GM18867 (cell line): ENCODE results near the gene TK2.
"Not testable (repeated sequence)": the region's sequence is repeated elsewhere in the genome, so short reads cannot be mapped to it uniquely, and the experiment has no call there.

Source experiments
- ATAC-seq: cut with Tn5 transposase; IDR thresholded peaks from one replicate; pipeline ENCODE4 v1.9.1; 2021; ENCODE audit warnings: mild to moderate bottlenecking, moderate library complexity; ENCODE audit not compliant: unreplicated experiment

TK2 gene

GRCh38 chr16:66574081-66574480 is 24.2 kb upstream of the TK2 start:
- no peak for ATAC-seq

- ATAC-seq = no peak
Observed at GRCh38 chr16:66572356-66572755, 22.4 kb upstream of the TK2 start.

DNA sequence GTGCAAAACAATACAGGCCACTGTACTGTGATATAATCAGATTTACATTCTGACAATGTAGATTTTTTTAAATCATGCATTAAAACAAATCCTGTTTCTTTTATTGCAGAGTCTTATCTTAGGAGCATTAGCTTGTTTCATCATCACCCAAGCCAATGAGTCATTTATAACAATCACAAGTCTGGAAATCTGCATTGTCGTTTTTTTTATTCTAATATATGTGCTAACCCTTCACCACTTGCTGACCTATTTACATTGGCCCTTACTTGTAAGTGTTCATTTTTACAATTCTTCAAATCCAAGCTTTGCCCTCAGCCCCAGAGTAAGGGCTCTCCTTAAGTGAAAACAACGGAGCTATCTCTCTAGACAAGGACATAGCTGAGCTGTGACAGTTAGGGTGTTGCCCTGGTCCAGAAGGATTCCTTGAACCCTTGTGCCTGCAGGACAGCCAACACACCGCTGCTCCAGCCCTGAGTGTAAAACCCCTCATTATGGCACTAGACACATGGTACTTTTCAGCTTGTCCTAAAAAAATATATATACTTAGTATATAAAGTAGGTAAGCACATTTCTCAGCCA is 20.0 kb upstream of the TK2 start:
- ATAC-seq = no peak

DNA sequence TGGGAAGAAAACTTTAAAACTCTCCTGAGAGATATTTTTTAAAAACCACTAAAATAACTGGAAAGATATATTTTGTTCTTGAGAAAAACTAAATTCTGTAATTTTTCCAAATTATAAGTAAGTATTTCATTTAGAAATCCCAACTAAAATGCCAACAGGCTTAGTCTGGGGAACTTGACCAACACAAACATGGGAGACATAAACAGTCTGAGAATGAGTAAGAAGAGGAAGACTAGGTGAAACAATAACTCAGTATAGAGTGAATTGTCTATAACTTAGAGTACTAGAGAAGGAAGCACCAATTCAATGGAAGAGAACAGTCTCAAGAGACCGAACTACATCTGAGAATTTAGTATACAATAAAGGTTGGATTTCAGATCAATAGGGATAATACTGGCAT is 19.2 kb upstream of the TK2 start:
- ATAC-seq = no peak

DNA sequence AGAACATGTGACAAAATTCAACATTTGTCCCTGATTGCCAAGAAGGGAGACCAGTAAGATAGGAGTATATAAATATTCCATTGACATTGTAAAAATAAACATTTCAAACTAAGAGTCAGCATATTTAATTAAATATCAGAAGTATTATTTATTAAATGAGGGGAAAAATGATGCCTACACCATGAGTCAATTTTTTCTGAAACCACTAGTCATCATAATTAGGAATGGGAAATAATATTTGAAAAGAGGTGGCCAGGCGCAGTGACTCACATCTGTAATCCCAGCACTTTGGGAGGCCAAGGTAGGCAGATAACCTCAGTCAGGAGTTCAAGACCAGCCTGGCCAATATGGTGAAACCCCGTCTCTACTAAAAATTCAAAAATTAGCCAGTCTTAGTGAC is 18.4 kb upstream of the TK2 start:
- no peak for ATAC-seq

GRCh38 chr16:66567270-66567669 is 17.3 kb upstream of the TK2 start:
- ATAC-seq = not testable (repeated sequence)

- ATAC-seq = no peak
Observed at GRCh38 chr16:66566051-66566901, 16.4 kb upstream of the TK2 start, which contains the start of gene CMTM1. Gene CMTM1, plus strand, starts transcription at chr16:66566439. Its CDS starts 75 bp downstream, at chr16:66566514.

DNA sequence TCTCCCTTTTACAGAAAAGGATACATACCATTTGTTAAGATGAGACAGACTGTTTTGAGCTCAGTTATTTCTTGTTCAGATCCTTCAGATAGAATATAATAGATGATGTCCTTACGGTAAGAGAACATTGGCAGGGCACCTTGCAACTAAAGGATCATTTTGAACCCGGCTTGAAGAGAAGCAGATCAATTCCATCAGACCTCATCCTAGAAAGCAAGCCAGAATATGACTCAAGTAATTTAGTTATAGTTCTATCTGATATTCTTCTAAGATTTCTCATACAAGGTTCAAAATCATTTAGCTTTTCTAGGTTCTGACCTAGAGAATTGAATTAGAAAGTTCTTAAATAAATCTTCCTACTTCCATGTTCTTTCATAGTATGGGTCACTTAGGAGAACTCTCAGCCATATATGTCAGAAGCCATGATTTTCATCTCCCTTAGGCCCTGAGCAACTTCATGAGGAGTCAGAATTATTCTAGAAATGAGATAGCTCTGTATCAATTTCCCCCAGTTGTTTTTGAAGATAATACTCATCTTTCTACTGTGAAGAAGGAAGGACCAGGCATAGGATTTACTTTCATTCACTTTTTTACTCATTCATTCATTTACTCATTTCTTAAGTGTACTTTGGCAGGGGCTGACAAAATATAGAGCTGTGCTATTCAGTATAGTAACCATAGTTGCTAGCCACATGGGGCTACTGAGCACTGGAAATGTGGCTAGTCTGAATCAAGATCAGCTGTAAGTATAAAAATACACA is 13.8 kb upstream of the TK2 start:
- ATAC-seq = no peak

- no peak for ATAC-seq
Observed at GRCh38 chr16:66562986-66563385, 13.1 kb upstream of the TK2 start.

- ATAC-seq = no peak
Observed at GRCh38 chr16:66562409-66562808, 12.5 kb upstream of the TK2 start.

DNA sequence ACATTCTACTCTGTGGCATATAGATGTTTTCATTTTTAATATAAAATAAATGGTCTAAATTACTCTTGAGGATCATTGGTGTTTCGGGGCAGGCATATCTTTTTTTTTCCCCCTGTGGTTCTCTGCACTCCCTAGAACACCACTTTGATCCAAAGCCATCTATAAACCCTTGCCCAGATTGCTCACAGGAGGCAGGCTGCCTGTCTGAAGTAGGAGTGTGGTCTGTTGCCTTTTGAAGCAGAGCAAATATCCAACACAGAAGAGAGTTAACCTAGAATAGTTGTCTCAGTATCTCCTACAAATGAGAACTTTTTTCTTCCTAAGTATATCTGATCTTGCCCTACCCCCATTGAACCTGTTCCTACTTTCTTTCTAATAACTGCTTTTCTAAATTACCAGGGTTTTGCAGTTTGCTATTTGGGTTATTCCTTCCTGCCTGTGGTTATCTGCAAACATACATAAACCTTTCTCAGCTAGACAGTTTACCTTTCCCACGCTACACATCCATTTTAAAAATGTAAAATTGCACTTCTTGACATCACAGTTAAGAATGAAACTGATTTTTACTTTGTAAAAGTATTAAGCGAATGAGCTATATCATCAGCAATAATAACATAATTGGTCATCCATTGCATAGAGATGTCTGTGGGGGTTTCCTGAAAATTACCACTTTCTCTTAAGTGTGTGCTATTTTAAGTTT is 11.6 kb upstream of the TK2 start:
- ATAC-seq = no peak

DNA sequence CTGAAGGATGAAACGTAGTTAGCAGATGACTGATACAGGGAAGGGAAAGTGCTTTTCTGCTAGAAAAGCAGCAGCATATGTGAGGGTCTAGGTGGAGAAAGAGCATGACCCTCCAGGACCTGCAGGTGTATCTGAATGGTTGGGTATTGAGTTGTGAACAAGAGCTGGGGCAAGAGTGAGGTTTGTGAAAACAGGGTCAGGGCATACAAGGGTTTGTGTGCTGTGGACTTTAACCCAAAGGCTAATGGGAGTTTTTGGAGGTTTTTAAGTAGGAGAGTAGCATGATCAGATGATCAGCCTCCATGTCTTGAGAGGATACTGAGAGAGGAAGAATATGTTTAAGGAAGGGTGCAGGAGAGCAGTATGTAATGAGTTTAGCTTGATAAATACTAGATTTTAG is 10.2 kb upstream of the TK2 start:
- ATAC-seq = no peak

GRCh38 chr16:66554495-66554894 is 4.6 kb upstream of the TK2 start:
- ATAC-seq = no peak

- no peak for ATAC-seq
Observed at GRCh38 chr16:66554021-66554420, 4.1 kb upstream of the TK2 start.

DNA sequence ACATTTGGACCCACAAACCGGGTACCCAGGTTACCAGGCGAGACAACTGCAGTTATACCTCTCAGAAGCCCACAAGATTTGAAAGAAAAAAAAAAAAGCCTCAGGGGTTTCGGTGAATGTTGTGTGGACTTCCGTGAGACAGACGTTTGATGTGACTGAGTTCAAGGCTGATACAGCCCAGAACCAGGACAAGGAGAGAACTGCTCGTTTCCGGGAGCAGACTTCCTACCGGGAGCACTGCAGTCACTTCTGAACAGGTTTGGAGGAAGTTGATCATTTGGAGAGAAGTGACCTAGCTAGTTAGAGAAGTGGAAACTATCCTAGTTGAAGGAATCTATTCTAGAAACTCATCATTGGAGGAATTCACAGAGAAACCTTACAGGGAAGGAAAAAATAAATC is 3.3 kb upstream of the TK2 start:
- ATAC-seq = no peak

DNA sequence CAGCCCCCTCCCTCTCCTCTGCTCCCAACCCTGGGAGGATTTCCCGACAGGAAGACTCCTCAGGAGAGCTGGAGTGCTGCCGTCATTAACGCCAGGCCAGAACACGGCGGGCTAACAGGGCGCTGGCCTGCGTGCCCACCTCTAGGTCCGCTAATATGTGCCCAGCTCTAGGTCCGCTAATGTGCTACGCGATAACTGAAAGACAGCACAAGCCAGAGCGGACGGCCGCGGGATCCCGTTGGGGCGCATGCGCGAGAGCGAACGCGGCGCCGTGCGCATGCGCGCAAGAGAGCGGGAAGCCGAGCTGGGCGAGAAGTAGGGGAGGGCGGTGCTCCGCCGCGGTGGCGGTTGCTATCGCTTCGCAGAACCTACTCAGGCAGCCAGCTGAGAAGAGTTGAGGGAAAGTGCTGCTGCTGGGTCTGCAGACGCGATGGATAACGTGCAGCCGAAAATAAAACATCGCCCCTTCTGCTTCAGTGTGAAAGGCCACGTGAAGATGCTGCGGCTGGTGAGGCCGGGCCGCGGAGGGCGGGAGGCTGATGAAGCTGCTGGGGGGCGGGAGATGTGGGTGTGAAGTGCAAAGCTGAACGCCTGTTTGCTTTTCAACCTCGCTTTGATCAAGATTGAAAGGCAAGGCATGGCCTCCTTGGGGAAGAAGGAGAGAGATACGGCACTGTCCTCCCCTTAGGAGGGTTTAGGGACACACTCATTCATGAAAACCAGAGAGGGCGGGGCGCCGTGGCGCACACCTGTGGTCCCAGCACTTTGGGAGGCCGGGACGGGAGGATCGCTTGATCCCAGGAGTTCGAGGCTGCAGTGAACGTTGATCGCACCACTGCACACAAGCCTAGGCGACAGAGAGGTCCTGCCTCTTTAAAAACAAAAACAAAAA is 2.6 kb upstream of the TK2 start, which contains the start of gene CKLF:
Gene CKLF, plus strand, starts transcription at position 291 of the 892 bp plus-strand sequence. Its CDS starts 140 bp downstream, at position 431.
- ATAC-seq = peak; percentile 78

- no peak for ATAC-seq
Observed at GRCh38 chr16:66551788-66552285, 1.9 kb upstream of the TK2 start.

GRCh38 chr16:66551348-66551759 is 1.4 kb upstream of the TK2 start:
- peak; percentile 27 for ATAC-seq

DNA sequence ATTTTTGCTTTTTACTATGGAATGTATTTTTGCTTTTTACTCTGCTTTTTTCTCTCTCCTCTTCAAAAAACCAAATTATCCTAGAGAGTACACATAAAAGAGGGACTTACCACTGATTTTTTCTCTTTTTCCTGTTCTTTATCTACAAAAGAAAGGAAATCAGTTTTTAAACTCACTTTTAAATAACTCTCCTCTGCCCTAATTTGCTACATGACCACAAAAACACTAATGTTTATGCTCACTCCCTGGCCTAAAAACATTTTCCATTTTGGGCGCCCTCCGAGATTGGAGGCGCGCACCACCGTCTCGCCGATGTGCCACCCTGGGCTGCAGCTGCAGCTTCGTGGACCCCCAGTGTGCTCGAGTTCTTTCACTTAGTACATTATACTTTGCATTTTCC is 1.1 kb downstream of the TK2 start:
- ATAC-seq = no peak

- ATAC-seq = no peak
Observed at GRCh38 chr16:66548068-66548467, 1.9 kb downstream of the TK2 start.
